Activated CD8-positive, alpha-beta memory T cell treated with anti-CD3 and anti-CD28 coated beads for 1 hour (primary cell): Measurements from ENCODE around the gene TMEM141.
"Not testable (repeated sequence)": the region's sequence is repeated elsewhere in the genome, so short reads cannot be mapped to it uniquely, and the experiment has no call there.

ENCODE experiments used
- DNase-seq, 2 donors: peaks; one replicate each; pipeline ENCODE4 v3.0.0-alpha.2; 2020; ENCODE audit warnings: low read depth in 1 of 2; ENCODE audit errors: extremely low read depth in 1 of 2

The TMEM141 gene

DNA sequence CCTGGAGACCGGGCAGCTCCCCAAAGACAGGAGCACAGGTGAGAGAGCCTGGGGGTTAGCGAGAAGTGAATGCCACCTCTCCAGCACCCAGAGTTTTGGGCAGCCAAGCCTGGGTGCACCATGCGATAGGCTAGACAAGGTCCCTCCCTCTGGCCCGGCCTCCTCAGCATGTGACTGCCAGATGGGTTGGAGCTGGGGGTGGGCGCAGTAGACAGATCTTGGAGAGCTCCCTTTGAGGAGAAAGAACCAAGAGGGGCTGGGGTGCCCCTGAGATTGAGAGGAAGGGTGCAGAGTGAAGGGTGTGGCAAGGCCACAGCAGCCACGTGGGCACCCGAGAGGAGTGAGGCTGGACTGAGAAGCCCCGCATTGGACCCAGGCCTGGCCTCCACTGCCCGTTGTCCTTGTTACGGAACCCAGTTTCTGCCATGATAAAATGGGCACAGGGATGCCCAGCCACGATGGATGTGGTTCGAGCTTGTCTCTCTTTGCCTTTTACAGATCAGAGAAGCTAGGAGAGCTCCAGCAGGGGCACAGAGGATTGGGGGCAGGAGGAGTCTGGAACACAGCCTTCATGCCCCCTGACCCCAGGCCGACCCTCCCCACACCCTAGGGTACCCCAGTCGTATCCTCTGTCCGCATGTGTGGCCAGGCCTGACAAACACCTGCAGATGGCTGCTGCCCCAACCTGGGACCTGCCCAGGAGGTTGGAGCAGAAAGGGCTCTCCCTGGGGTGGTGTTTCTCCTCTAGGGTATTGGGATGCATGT is 1.4 kb downstream of the TMEM141 start:
- DNase-seq = no peak

DNA sequence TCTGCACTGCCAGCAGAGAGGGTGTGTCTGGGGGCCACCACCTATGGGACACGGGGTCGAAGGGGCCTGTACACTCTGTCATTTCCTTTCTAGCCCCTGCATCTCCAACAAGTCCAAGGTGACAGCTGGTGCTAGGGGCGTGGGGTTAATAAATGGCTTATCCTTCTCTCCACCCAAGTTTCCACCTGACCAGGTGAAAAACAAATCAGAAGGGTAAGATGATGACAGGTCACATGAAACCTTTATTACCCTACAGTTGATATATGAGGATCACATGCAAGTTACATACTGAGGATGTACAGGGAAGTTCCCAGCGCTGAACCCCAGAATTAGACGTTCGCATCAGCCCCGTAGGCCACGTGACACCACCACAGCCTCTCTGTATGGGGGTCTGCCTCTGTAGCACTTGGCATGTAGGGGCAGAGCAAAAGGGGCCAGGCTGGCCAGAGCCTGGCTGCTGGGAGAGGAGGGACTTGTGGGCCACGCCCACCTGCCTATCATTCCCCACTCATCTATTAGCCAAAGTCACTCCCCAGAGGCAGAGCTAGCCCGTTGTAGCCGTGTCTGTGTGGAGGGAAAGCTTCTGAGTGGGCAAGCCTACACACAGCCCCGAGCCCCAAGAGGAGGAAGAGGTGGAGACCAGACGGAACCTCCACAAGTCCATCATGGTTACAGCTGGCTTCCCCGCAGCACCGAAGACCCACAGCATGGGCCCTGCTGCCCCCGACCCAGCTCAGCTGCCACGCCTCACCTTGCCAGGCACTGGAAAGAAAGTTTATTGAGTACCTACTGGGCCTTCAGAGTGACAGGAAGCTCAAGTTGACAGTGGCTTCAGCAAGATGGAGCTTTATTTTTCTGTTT is 2.2 kb downstream of the TMEM141 start:
- no peak for DNase-seq

DNA sequence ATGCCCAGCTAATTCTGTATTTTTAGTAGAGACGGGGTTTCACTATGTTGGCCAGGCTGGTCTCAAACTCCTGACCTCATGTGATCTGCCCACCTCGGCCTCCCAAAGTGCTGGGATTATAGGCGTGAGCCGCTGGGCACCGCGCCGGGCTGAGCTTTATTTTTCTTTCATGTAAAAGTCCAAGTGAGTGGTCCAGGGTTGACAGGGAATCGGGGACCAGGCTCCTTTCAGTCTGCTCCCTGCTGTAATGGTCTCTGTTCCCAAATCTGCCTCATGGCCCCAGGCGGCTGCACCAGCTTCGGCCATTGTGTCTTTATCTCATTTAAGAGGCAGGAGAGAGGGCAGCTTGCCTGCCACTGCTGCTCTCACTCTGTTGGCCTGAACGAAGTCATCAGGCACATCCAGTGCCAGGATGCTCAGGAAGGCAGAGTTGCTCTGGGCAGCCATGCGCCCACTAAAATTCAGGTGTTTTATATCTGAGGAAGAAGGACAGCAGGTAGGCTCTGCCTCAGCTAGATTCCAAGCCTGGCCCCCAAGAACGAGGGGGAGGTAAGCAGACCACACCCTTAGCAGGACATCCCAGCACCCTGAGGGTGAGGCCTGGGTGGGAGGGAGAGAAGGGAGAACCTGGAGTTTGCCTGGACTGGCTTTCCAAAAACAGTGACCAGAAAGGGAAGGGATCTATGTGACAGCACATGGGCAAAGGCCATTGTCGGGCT is 3.3 kb downstream of the TMEM141 start:
- no peak for DNase-seq

DNA sequence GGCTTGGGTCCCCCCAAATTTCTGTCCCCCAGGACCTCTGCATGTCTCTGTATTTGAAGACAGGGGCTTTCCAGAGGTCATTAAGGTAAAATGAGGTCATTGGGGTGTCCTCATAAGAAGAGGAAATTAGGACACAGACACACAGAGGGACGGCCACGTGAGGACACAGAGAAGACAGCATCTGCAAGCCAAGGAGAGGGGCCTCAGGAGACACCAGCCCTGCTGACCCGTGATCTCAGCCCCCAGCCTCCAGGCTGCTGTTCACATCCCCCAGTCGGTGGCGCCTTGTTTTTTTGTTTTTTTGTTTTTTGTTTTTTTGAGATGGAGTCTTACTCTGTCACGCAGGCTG is 3.8 kb downstream of the TMEM141 start:
- DNase-seq = no peak

DNA sequence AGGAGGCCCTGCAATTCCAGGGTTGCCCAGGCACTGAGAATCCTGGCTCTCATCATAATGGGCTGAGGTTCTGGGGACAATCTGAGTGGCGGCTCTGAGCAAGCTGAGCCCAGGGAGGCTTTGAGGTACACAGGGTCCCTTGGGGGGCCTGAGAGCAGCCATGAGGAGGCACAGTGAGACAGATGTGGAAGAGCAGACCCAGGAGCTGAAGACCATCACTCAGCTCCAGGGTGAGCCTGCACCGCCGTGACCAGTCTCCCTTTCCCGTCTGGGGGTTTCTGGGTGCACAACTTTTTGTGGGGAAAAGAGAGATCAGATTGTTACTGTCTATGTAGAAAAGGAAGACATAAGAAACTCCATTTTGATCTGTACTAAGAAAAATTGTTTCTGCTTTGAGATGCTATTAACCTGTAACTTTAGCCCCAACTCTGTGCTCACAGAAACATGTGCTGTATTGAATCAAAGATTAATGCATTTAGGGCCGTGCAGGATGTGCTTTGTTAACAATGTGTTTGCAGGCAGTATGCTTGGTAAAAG is 5.2 kb downstream of the TMEM141 start, which contains the start of gene CCDC183:
TSS of gene CCDC183 (plus strand) at position 101 of the 537 bp plus-strand sequence. CDS start at position 161, 60 bp downstream.
- DNase-seq = no peak

DNA sequence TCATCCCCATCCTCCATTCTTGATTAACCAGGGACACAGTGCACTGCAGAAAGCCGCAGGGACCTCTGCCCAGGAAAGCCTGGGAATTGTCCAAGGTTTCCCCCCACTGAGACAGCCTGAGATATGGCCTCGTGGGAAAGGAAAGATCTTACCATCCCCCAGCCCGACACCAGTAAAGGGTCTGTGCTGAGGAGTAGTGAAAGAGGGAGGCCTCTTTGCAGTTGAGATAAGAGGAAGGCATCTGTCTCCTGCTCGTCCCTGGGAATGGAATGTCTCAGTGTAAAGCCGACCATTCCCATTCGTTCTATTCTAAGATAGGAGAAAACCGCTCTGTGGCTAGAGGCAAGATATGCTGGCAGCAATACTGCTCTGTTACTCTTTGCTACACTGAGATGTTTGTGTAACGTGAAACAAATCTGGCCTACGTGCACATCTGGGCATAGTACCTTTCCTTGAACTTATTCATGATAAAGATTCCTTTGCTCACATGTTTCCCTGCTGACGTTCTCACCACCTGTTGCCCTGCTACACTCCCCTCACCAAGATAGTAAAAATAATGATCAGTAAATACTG is 5.7 kb downstream of the TMEM141 start:
- DNase-seq = not testable (repeated sequence)

DNA sequence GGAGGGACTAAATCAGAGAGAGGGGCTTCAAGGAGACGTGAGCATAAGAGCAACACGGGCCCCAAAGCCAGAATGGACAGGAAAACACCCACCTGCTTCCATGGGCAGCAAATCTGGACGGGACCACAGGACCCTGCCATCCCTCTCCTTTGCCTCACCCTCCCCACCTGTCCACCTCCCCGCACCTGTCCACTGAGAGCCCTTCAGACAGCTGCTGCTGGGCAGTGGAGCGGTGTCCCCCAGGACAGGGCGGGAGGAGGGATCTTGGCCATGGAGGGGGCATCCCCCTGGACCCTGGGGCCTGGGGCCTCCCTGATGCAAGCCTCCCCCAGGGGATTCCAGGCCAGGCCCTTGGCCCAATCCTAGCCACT is 7.5 kb downstream of the TMEM141 start:
- no peak for DNase-seq

DNA sequence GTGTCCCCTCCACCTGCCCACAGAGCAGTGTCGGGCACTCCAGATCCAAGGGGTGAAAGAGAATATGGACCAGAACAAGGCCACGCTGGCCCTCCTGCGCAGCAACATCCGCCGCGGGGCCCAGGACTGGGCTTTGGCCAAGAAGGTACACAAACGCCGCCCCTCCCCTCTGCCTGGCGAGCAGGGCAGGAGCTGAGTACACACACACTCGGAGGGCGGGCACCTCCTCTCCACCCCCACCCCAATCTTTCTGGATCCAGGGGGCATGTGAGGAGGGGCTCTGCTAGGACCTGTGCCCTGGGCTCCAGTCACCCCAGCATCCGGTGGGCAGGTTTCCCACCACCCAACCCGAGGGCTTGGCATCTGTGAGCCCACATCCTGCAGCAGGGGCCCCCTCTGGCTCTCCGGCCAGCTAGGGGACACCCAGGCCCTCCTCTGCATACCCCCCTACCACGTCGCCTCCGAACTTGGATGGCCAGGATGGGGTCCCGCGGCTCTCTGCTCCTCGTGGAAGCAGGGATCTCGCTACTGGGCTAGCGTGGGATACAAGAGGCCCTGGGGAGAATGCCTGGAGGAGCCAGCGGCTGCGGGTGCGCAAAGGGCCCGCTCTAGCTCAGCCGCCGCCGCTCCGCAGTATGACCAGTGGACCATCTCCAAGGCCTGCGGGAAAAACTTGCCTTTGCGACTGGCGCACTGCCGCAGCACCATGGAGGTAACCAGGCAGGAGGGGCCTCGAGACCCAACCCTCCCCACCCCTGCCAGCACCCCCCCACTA is 8.1 kb downstream of the TMEM141 start:
- no peak for DNase-seq

DNA sequence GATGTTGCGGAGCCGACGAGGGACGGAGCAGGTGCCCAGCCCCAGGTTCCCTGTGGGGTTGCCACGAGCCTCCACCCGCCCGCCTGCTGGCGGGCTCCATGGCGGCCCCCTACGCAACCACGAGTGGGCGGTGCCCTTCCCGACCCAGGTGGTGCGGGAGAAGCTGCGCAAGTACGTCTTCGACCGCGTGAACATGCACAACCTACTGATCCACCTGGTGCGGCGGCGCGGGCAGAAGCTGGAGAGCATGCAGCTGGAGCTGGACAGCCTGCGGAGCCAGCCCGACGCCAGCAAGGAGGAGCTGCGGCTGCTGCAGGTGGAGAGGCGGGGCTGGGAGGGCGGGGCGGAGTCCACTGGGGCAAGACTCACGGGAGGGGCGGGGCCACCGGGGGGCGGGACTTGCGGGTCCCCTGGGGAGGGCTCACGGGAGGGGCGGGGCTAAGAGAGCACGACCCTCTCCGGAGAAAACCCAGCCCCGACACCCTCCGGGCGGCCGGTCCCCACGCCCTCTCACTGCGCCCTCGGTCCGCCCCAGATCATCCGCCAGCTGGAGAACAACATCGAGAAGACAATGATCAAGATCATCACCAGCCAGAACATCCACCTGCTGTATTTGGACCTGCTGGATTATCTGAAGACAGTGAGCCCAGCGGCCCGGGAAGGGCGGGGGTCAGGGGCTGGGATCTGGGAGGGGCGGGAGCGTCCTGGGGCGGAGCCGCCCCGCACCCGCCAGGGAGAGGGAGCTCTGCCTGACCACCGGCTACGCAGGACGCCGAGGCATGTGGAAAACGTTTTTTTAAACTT is 8.9 kb downstream of the TMEM141 start:
- DNase-seq = peak; percentile 76 to 89

DNA sequence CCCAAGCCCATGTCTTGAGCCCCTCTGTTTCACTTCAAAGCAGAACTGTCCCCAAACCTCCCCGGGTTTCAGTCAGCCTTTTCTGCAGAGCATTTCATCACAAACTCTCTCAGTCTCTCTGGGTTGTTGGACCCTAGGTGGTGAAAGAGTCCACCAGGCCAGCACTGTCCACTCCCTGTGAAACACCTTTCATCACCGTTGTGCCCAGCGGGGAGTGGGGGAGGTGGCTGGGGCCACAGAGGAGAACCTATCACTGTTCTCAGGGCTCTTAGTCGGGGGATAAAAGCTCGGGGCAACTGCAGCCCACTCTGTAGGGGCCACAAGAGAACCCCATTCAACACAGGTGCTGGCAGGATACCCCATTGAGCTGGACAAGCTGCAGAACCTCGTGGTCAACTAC is 11.2 kb downstream of the TMEM141 start:
- DNase-seq = no peak

DNA sequence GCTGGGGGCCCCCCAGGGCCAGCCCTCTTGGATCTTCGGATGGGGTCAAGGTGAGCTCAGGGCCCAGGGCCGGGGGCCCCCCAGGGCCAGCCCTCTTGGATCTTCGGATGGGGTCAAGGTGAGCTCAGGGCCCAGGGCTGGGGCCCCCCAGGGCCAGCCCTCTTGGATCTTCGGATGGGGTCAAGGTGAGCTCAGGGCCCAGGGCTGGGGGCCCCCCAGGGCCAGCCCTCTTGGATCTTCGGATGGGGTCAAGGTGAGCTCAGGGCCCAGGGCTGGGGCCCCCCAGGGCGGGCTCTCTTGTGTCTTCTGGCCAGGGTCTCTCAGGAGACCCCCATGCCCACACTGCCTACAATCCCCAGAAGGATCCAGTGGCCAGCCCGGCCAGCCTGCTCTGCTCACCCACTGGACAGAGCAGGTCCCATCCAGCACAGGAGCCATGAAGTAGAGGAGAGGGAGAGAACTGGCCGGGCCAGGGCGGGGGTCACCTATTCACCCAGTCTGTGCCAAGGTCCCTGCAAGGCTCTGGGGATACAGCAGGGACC is 11.9 kb downstream of the TMEM141 start:
- not testable (repeated sequence) for DNase-seq

DNA sequence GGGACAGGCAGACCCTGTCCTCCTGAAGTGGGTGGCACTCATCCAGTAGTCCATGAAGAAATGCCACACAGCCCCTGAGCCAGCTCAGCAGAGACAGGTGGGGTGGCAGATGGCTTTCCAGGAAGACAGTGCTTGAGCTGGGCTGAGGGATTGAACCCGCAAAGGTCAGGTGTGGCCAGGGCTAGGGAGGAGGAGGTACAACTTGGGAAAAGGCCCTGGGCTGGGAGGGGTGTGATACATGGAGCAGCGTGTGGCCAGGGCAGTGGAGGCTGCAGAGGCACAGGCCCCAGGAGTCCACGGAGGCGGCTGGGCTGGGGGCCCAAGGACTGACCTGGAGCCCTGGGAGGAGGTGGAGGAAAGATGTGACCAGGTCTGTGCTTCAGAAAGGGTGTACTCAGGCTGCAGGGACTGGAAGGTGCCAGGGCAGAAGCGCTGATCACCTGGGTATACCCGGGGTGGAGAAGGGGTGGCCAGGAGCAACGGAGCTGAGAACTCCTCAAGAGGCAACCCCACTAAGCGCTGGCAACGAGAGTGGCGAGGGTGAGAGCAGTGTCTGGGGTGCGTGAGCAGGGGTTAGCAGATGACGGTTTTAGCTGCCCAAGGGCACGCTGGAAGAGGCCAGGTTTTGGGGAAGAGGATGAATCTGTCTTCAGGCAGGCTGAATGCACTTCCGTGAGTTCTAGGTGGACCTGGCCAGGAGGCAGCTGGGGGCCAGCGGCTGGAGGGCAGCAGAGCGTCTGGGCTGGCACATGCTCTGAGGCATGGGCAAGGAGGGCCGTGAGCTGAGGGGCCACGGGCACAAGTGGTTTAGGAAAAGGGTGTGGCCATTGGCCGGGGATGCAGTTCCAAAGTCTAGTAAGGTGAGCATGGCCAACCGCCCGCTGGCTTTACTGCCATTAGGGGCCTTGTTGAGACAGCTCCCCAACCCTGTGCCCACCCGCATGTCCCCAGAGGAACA is 12.7 kb downstream of the TMEM141 start:
- DNase-seq = no peak

DNA sequence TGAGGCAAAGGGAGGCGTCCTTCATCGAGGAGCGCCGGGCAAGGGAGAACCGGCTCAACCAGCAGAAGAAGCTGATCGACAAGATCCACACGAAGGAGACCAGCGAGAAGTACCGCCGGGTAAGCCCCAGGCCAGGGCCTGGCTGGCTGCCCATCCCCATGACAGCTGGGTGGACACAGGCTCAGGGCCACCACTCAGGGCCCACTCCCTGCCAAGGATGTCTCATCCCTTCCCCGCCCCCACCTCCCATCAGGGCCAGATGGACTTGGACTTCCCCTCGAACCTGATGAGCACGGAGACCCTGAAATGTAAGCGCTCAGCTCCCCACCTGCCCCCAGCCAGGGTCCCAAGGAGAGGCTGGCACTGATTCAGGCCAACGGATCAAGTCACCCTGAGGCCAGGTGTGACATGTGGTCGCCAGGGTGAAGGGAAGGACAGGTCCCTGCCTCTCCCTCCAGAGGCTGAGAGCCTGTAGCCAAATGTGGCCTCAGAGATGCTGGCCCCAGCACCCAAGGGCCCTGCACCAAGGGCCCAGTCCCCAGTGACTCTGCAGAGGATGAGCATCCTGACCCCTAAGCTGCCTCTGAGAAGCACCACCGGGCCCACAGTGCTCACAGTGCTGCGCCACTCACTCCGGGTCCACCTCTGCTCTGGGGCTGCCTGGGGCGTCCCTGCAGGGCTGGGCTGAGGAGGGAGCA is 13.5 kb downstream of the TMEM141 start:
- no peak for DNase-seq

DNA sequence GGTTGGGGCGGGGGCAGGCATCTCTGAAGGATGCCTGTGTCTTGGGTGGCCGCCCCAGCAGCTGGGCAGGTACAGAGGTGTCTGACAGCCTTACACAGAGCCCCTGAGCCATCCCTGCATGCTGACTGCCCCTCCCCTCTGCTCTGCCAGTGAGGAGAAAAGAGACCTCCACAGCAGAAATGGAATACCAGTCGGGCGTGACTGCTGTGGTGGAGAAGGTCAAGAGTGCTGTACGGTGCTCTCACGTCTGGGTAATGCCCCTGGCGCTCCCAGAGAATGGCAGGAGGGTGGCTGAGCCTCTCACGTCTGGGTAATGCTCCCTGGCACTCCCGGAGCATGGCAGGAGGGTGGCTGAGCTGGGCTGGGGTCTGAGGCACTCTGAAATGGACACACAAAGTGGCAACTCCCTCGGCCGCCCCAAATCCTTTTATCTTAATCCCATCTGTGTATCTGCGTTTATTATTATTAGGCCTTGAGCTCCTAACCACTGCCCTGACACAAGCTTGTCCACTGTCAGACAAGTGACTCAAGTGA is 14.1 kb downstream of the TMEM141 start:
- DNase-seq = no peak

DNA sequence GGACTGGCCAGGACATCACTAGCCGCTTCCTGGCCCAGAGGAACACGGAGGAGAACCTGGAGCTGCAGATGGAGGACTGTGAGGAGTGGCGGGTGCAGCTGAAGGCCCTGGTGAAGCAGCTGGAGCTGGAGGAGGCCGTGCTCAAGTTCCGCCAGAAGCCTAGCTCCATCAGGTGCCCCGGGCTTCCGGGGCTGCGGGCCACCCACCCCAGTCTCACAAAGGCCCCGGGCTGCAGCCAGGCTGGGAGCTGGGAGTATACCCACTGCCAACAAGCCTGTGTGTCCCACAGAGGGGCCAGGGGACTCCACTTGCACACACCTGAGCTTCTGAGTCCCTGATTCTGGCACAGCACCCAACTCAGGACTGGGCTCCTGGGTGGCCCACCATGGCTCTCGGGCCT is 14.9 kb downstream of the TMEM141 start:
- DNase-seq = no peak

DNA sequence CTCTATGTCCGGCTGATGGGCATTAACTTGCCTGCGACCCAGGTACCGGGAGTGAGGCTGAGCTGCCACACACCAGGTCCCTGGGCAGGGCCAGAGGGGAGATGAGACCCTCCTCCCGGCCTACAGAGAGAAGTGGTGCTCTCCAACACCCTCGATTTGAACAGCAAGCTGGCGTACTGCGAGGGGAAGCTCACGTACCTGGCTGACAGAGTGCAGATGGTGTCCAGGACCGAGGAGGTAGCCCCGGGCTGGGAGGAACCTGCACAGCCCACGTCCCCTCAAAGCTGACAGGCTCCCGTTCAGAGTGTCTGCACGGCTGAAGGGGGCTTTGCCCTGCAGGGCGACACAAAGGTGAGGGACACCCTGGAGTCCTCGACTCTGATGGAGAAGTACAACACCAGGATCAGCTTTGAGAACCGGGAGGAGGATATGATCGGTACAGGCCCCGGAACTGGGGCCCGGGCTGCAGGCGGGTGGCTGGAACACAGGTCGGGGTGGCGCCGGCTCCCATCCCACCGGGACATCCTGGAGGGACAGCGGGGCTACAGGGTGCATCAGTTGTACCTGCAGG is 15.6 kb downstream of the TMEM141 start:
- DNase-seq = no peak
